ENCODE data around the gene CELF2. TPM values are rescaled to one million over a fixed set of nuclear protein-coding genes. Genes with fewer than 3 reads are reported as not detected.
A peak's percentile ranks its signal among the peaks of the same experiment; 100 is the strongest.

Gene CELF2
- total RNA-seq, 1 donor from 2014 or later: 77.6 TPM

- Mint-ChIP-seq H3K36me3 (ENCODE audit: low read depth) (peaks cover 29% of the 10 kb centered on the region), H3K4me3 (no peak overlapping the region), H3K9me3 (no peaks in the 10 kb centered on the region), H3K27ac (ENCODE audit: unreplicated experiment) (no peak overlapping the region), H3K27me3 (ENCODE audit: low read depth) (no peaks in the 10 kb centered on the region), H3K4me1 (peaks cover 39% of the 10 kb centered on the region)
- TF ChIP-seq CTCF (conservative IDR thresholded peaks at IDR 0.05): no peak
- DNase-seq (ENCODE audit: low read depth, low spot score): no peak
Measured at GRCh38 chr10:11326913-11327616, 309.4 kb downstream of the CELF2 start.

GRCh38 chr10:11328264-11329061, 310.8 kb downstream of the CELF2 start:
- peaks cover 35% of the 10 kb centered on the region for H3K36me3 Mint-ChIP-seq (ENCODE audit: low read depth)
- H3K4me3 Mint-ChIP-seq: peak overlapping the region; percentile 29
- no peaks in the 10 kb centered on the region for H3K9me3 Mint-ChIP-seq
- no peaks in the 10 kb centered on the region for H3K27me3 Mint-ChIP-seq (ENCODE audit: low read depth)
- H3K27ac Mint-ChIP-seq (ENCODE audit: unreplicated experiment): no peak overlapping the region
- no peak for DNase-seq (ENCODE audit: low read depth, low spot score)
- TF ChIP-seq CTCF (conservative IDR thresholded peaks at IDR 0.05): no peak
- peaks cover 36% of the 10 kb centered on the region for H3K4me1 Mint-ChIP-seq

GRCh38 chr10:11329062-11329673, 311.5 kb downstream of the CELF2 start:
- no peak for DNase-seq (ENCODE audit: low read depth, low spot score)
- Mint-ChIP-seq H3K27ac (ENCODE audit: unreplicated experiment) (no peak overlapping the region), H3K4me1 (peaks cover 40% of the 10 kb centered on the region), H3K36me3 (ENCODE audit: low read depth) (peaks cover 31% of the 10 kb centered on the region), H3K27me3 (ENCODE audit: low read depth) (no peaks in the 10 kb centered on the region), H3K4me3 (peak overlapping the region; percentile 29), H3K9me3 (no peaks in the 10 kb centered on the region)
- TF ChIP-seq CTCF (conservative IDR thresholded peaks at IDR 0.05): no peak

- H3K27ac Mint-ChIP-seq (ENCODE audit: unreplicated experiment): peak overlapping the region; percentile 22
- peaks cover 6% of the 10 kb centered on the region for H3K27me3 Mint-ChIP-seq (ENCODE audit: low read depth)
- peaks cover 54% of the 10 kb centered on the region for H3K4me1 Mint-ChIP-seq
- peak overlapping the region; percentile 1 for H3K4me3 Mint-ChIP-seq
- no peaks in the 10 kb centered on the region for H3K9me3 Mint-ChIP-seq
- peaks cover 32% of the 10 kb centered on the region for H3K36me3 Mint-ChIP-seq (ENCODE audit: low read depth)
- TF ChIP-seq CTCF (conservative IDR thresholded peaks at IDR 0.05): no peak
- no peak for DNase-seq (ENCODE audit: low read depth, low spot score)
Measured at GRCh38 chr10:11330383-11331045, 312.8 kb downstream of the CELF2 start.

GRCh38 chr10:11331046-11331577, 313.4 kb downstream of the CELF2 start:
- no peak overlapping the region for H3K27ac Mint-ChIP-seq (ENCODE audit: unreplicated experiment)
- no peak for TF ChIP-seq CTCF (conservative IDR thresholded peaks at IDR 0.05)
- H3K4me1 Mint-ChIP-seq: peaks cover 58% of the 10 kb centered on the region
- no peak overlapping the region for H3K4me3 Mint-ChIP-seq
- H3K36me3 Mint-ChIP-seq (ENCODE audit: low read depth): peaks cover 28% of the 10 kb centered on the region
- no peaks in the 10 kb centered on the region for H3K9me3 Mint-ChIP-seq
- no peak for DNase-seq (ENCODE audit: low read depth, low spot score)
- H3K27me3 Mint-ChIP-seq (ENCODE audit: low read depth): peaks cover 6% of the 10 kb centered on the region
